Measurements from ENCODE around the gene ADGRB3. TPM values are rescaled to one million over a fixed set of nuclear protein-coding genes. Genes with fewer than 3 reads are reported as not detected.
"Not testable (repeated sequence)": the region's sequence is repeated elsewhere in the genome, so short reads cannot be mapped to it uniquely, and the experiment has no call there.

ADGRB3 gene
- total RNA-seq, 1 donor from 2014 or later, result not detected

- DNase-seq (ENCODE audit: low read depth in 2 of 2), result no peak
These were observed 14.6 kb downstream of the ADGRB3 start for GRCh38 chr6:68649669-68650068.

- no peak for DNase-seq (ENCODE audit: low read depth in 2 of 2)
These were observed 15.1 kb downstream of the ADGRB3 start for GRCh38 chr6:68650142-68650541.

- no peak for DNase-seq (ENCODE audit: low read depth in 2 of 2)
These were observed 16.2 kb downstream of the ADGRB3 start for GRCh38 chr6:68651011-68651985.

DNA sequence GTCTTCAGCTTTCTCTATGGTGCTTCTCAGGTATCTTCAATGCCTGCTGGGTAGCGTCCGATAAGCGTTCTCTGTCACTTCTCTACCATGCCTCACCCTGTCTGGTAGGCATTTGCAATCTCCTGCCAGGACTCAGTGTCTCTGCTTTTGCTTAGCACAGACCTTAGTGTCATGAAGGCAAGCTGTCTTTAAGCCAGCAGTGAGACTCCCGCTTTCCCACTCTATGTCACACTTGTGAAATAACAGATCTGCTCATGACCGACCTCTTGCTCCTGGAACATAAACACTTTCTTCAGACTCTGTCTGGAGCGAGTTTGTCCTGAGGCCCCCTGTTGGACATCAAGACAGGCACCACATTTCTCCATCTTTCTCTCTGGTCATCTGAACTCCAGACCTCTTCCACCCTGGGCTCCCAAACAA lies 17.0 kb downstream of the ADGRB3 start:
- DNase-seq (ENCODE audit: low read depth in 2 of 2), result no peak

GRCh38 chr6:68653074-68653705 lies 18.1 kb downstream of the ADGRB3 start:
- DNase-seq (ENCODE audit: low read depth in 2 of 2), result no peak

DNA sequence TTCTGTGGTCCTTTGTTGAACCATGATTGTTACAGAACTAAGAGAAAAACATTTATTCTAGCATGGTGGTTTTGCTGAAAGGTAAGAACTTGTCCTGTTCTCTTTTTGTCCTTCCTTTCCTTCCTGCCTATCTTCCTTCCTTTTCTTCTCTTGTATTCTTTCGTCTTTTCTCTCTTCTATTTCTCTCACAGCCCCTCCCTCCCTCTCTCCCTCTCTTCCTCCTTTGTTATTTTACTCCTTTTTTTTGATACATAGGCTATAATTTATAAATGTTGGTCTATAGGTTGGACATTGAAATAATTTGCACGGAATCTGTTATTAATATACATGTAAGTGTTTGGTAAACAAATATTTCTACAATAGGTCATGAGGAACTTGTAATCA lies 18.6 kb downstream of the ADGRB3 start:
- no peak for DNase-seq (ENCODE audit: low read depth in 2 of 2)

DNA sequence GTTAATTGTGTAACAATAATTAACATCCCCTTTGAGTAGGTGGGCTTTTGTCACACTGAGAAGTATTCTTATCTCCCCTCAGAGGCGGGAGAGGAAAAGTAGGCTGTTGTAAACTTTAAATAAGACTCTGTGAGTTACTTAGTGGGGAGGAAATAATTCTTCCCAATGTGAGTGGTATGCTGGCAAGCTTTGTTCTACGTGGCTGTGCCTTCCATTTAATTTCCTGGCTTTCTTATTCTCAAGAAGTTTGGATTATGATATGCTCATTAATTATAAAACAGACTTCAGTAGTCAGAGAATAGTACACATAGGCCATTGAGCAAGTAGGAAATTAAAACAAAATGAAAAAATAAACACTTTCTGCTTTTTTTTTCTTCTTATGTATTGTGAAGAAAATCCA lies 19.1 kb downstream of the ADGRB3 start:
- no peak for DNase-seq (ENCODE audit: low read depth in 2 of 2)

DNA sequence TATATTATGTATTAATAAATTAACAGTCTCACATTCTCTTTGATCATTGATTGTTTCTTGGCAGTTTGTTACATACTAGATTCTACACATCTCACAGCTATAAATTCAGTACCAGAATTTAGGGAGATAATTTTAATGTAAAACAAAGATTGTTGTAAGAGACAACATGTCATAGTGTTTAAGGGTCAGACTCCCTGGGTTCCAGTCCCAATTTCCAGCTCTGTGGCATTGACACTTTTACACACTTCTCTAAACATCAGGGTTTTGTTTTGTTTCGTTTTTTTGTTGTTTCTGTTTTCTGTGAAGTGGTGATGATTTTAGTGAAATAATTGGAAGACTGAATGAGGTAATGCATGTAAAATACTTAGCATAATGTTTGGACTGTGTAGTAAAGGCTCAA lies 19.9 kb downstream of the ADGRB3 start:
- no peak for DNase-seq (ENCODE audit: low read depth in 2 of 2)

- DNase-seq (ENCODE audit: low read depth in 2 of 2), result no peak
These were observed 22.5 kb downstream of the ADGRB3 start for GRCh38 chr6:68657374-68658139.

- no peak for DNase-seq (ENCODE audit: low read depth in 2 of 2)
These were observed 23.3 kb downstream of the ADGRB3 start for GRCh38 chr6:68658338-68658737.

GRCh38 chr6:68673255-68673654 lies 38.2 kb downstream of the ADGRB3 start:
- no peak for DNase-seq (ENCODE audit: low read depth in 2 of 2)

GRCh38 chr6:68675548-68675947 lies 40.5 kb downstream of the ADGRB3 start:
- DNase-seq (ENCODE audit: low read depth in 2 of 2), result no peak

GRCh38 chr6:68676094-68676493 lies 41.0 kb downstream of the ADGRB3 start:
- DNase-seq (ENCODE audit: low read depth in 2 of 2), result not testable (repeated sequence)

DNA sequence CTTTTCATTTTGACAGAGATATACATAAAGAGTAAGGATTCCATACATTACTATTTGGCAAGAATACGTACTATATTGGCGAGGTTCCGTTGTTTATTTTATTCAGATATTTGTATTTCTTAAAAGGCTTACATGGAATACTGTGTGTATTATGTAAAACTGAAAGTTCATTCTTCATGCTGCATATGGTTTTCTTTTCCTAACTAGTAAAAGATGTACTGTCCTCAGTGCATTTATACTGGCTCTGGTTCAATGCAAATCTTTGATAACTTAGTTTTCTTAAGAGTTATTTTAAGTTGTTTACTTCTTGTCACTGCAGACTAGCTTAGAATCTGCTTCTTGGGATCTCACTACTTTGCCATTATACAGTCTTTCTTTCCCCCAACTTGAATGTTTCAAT lies 42.0 kb downstream of the ADGRB3 start:
- no peak for DNase-seq (ENCODE audit: low read depth in 2 of 2)

- DNase-seq (ENCODE audit: low read depth in 2 of 2), result no peak
These were observed 44.3 kb downstream of the ADGRB3 start for GRCh38 chr6:68679399-68679798.

DNA sequence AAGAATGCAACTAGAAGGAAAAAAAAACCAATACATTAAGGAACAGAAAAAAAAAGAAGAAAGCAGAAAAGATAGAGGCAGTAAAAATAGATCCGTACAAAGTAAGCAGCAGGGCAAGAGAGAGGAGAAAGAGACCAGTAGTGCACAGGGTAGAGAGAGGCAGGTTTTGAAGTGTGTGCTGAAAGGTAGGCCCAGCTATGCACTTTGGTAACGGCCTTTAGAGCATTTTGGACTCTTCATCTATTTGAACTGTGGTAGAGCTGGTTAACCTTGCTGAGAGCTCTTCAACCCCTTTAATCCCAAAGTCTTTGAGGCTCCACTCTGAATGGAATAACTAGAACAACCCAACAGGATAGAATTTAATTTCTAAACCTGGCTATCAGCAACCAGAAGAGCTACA lies 45.2 kb downstream of the ADGRB3 start:
- no peak for DNase-seq (ENCODE audit: low read depth in 2 of 2)

DNA sequence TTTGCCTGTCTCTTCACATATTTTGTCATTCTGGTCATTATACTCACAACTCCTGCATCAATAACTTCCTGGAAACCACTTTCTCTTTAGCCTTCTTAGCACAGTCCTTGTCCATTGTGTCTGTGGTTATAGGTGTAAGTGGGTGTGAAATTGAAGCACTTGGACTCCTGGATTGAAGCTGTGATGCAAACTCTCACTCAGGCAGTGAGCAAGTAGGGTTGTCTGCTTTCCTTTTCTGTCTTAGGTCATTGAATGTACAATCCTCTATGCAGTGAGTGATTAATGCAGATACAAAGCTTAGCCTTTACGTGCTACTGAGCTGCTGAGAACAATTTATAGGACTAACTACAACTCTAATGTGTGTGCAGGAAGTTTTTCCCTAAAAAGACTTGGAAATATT lies 54.8 kb downstream of the ADGRB3 start:
- DNase-seq (ENCODE audit: low read depth in 2 of 2), result no peak

- DNase-seq (ENCODE audit: low read depth in 2 of 2), result no peak
These were observed 56.0 kb downstream of the ADGRB3 start for GRCh38 chr6:68691120-68691519.

- DNase-seq (ENCODE audit: low read depth in 2 of 2), result no peak
These were observed 58.2 kb downstream of the ADGRB3 start for GRCh38 chr6:68693271-68693670.

DNA sequence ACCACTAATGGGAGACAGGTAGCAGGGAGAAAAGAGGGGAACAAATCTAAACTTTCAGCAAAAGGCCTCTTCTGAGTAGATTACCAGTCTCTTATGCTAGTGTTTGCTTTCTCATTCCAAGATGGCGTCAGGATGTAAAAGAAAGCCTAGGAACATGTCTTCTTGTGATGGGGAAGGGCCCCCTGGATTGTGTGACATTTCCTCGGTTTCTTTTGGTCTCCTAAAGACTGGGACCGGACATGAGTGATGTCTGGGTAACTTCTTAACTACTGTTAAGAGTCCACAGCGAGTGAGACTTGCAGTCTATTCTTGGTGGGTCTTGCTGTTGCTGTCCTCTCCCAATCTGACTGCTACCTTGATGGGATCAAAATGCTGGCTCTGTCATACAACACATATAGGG lies 60.3 kb downstream of the ADGRB3 start:
- DNase-seq (ENCODE audit: low read depth in 2 of 2), result no peak

DNA sequence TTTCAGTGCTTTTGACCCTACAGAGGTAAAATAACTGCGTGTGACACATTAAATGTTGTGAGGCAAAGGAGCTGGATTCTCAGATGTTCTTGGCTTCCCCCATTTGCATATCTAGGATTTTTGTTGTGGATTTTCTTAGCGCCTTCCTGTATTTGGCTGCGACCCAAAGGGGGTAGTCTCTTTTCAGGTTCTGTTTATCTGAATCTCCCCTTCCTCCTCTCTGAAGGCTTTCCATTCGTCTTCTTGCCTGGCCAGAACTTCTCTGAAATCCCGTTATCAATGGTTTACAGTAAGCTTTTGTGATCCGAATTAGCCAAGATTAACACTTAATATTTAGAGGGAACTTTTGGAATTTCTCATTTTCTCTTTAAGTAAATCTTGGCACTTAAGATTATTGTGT lies 60.8 kb downstream of the ADGRB3 start:
- DNase-seq (ENCODE audit: low read depth in 2 of 2), result no peak

DNA sequence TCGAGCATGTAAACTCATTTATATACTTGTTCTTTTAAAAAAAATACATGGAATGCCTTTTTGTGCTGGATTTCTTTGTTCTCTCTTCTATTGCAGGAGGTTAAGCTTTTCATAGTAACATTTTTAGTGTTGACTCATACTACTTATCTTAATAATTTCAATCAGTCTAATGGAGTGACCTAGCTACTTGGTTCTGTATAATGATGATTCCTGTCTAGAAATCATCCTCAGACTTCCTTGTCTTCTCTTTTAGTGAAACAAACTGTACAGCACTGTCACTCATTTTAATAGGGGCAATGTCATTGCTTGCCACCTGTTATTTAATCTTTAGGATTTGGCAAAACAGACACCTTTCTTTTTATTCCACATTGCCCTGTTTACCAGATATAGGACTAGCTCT lies 62.3 kb downstream of the ADGRB3 start:
- DNase-seq (ENCODE audit: low read depth in 2 of 2), result no peak
